C4-2B (cell line): ENCODE data around the gene GCK.

ENCODE experiments used
- ZFX ChIP-seq: fragments of 450-650 bp; IDR thresholded peaks from 2 replicates; pipeline ENCODE4 v1.6.1; 2017
- TF ChIP-seq, protein P1 (sequence below): fragments of 450-650 bp; conservative IDR thresholded peaks from 2 replicates; pipeline ENCODE4 v1.5.1; 2017; ENCODE audit warnings: mild to moderate bottlenecking

DNA sequence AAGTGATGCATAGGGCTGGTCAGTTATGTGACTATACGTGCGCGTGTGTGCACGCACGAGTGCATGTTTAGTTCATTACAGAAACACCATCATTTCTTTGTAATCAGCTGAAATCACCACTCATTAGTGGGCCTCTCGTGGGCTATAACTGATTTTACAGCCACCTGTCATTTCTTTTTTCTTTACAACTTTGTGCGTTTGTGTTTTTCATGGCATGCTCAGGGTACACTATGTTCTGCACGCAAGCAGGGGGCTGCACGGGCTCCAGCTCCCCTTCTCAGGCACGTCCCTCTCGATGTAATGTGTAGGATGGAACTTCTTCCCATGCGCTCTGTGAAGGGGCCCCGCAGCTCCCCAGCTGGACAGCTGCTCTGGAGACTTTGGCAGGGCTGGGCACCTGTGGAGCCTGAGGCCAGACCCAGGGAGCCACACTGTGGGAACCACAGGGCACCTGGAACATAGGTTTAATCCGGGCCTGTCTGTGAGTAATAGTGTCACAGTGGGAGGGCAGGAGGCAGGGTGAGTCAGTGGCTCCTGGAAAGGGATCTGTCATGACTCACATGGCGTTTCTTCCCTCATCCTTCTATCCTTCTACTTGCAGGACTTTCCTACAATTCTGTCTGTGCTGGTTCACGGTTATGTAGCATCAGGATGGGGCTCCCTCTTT lies 4.9 kb downstream of the GCK start:
- TF ChIP-seq, protein P1, sequence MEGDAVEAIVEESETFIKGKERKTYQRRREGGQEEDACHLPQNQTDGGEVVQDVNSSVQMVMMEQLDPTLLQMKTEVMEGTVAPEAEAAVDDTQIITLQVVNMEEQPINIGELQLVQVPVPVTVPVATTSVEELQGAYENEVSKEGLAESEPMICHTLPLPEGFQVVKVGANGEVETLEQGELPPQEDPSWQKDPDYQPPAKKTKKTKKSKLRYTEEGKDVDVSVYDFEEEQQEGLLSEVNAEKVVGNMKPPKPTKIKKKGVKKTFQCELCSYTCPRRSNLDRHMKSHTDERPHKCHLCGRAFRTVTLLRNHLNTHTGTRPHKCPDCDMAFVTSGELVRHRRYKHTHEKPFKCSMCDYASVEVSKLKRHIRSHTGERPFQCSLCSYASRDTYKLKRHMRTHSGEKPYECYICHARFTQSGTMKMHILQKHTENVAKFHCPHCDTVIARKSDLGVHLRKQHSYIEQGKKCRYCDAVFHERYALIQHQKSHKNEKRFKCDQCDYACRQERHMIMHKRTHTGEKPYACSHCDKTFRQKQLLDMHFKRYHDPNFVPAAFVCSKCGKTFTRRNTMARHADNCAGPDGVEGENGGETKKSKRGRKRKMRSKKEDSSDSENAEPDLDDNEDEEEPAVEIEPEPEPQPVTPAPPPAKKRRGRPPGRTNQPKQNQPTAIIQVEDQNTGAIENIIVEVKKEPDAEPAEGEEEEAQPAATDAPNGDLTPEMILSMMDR: no peak
- TF ChIP-seq ZFX: no peak
